HG03432 (cell line): ENCODE data around the gene CAPSL.
"Not testable (repeated sequence)": the region's sequence is repeated elsewhere in the genome, so short reads cannot be mapped to it uniquely, and the experiment has no call there.

Experiments
- ATAC-seq: cut with Tn5 transposase; IDR thresholded peaks from one replicate; pipeline ENCODE4 v1.9.1; 2021; ENCODE audit warnings: mild to moderate bottlenecking, moderate library complexity; ENCODE audit not compliant: unreplicated experiment

CAPSL gene

DNA sequence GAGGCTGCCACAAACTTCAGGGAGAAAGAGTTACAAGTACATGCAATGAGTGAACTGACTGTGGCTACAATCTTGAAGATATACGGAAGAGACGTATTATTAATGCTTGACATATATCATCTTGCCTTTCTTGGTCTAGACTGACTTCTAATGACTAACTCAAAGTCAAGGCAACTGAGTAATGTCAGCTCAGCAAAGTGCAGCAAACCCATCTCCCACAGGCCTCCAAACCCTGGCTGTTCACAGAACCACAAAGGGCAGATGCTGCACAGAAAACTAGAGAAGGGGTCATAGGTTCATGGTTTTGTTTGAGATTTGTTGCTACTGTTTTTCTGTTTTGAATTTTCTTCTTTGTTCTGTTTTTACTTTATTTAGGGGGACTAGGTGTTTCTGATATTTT lies 60.8 kb downstream of the CAPSL start:
- no peak for ATAC-seq

DNA sequence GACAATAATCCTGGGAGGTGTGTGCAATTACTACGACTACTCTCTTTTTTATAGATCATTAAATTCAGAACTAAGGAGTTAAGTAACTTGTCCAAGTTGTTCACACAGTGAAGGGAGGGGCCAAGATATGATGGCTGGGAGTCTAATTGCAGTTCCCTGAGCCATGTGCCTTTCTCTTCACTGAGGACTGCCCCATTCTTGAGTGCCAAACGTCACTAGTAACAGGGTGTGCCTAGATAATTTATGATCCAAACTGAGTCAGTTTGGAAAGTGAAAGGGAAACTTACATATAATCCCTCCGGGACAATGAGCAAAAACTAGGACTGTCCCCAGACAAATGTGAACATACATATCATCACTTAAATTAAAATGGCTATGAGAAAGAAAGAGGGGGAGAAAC lies 61.5 kb downstream of the CAPSL start:
- ATAC-seq = no peak

DNA sequence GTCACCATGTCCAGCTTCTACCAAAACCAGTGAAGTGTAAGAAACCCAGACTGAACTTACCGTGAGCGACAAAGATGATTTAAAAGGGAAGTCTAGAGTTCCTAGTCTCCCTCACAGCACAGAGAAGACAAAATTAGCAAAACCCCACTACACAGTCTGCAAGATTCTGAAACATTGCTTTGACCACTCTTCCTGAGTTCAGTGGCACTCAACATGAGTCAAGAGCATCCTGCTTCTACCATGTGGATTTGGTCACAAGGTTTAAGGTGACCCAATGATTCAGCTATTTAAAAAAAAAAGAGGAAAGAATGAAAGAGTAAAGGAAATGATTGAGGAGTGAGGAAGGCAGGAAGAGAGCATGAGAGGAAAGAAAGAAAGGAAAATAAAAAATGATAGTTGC lies 62.0 kb downstream of the CAPSL start:
- peak; percentile 79 for ATAC-seq

DNA sequence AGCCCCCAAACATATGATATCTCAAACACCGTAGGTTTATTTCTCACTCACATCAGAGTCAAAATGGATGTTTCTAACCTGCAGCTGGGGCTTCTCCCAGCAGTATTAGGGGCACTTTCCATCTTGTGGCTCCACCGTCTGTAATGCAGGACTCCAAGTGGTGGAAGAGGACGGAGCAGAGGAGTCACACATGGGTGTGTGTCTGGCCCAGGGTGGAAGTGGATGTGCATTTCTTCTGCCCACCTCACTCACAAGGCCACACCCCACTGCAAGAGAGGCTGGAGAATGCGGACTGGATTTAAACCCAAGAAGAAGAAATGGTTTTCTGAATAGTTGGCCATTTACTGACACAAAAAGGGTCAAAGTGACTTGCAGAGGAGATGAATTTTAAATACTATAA lies 67.8 kb downstream of the CAPSL start:
- ATAC-seq = no peak

GRCh38 chr5:35869685-35870277 lies 68.6 kb downstream of the CAPSL start:
- no peak for ATAC-seq

GRCh38 chr5:35867998-35868397 lies 70.4 kb downstream of the CAPSL start:
- ATAC-seq = no peak

DNA sequence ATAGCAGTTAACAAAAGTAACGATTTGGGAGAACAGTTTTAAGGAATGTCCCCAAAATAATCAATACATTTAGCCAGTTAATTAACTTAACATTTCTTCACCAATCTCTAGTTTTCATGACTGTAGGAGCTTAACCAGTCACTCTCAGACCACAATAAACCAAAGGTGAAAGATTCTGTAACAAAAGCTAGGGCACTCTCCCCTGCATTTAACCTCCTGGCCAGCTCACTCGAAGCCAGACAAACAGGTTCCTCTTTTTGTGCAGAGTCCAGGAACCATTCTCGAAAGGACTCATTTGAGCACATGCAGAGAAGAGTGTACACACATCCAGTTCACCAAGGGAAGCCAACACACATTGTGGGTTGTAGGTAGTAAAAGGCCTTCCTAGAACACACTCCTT lies 75.3 kb downstream of the CAPSL start:
- ATAC-seq = peak; percentile 65

GRCh38 chr5:35862126-35862525 lies 76.3 kb downstream of the CAPSL start:
- peak; percentile 43 for ATAC-seq

DNA sequence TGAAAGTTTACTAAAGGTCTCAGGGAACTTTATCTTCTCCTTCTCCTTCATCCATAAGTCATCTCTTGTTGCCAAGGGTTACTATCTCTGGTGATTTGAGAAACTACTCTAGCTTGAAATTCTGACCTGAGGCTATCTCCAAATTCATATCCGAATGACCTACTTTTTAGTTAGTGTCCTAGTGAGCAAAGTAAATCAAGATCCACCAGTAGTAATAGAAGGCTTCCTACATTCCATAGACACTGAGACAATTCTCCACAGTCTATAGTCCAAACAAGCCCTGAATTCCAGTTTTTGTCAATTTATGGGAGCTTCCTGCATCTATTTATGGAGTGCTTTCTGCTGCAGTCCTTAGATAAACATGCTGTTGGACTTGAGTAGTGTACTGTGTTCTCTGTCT lies 76.7 kb downstream of the CAPSL start:
- ATAC-seq = no peak

GRCh38 chr5:35860686-35861085 lies 77.7 kb downstream of the CAPSL start:
- no peak for ATAC-seq

DNA sequence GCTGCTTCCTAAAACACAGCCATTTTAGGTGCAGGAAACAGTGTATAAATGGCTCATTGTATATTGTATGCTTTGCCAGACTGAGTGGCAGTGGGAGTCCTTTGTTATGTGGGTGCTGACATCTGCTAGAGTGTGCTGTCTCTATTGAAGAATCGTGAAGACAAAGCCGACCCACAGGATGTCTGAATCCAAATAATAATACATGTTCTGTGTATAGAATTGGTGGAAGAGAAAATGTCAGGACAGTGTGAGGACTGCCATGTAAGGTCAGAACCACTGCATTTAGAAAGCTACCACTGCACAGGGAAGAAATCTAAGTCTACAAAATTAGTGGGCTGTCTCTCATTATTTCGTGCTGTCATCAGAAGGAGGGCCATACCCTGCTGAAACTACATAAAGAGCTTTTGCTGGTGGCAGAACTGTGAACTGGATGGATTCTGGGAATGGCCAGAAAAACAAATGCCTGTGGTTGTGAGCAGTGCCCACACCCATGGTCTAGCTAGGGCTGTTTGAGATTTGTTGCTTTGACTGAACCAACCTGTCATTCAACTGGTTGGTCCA lies 79.2 kb downstream of the CAPSL start:
- no peak for ATAC-seq

DNA sequence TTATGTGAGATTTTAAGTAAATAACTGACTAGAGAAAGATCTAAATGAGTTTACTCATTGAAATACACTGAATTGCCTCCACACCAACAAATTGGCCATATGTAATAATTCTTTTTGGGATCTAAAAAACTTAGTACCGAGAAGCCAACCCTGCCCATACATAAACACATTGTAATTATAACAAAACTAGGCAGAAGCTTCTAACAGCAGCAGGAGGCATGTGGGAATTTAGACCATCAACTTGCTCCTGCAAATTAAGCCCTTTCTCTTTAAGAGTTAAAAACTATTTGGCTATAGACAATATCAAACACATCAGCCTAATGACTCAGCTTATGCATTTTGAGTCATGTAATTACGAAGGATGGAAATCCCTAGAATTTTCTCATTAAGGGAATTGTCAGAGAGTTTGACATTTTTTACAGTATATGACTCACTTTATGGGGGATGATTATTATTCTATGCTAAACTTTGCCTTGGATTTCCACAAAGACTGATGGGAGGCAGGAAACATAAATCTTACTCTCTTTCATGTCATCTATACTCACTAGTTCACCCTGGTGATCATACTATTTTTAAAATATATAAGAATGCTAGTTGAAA lies 80.7 kb downstream of the CAPSL start:
- no peak for ATAC-seq

GRCh38 chr5:35856765-35857351 lies 81.6 kb downstream of the CAPSL start, which contains the start of gene IL7R:
Gene IL7R, plus strand, starts transcription at chr5:35856891. Its CDS starts 87 bp downstream, at chr5:35856978.
- peak; percentile 55 for ATAC-seq

DNA sequence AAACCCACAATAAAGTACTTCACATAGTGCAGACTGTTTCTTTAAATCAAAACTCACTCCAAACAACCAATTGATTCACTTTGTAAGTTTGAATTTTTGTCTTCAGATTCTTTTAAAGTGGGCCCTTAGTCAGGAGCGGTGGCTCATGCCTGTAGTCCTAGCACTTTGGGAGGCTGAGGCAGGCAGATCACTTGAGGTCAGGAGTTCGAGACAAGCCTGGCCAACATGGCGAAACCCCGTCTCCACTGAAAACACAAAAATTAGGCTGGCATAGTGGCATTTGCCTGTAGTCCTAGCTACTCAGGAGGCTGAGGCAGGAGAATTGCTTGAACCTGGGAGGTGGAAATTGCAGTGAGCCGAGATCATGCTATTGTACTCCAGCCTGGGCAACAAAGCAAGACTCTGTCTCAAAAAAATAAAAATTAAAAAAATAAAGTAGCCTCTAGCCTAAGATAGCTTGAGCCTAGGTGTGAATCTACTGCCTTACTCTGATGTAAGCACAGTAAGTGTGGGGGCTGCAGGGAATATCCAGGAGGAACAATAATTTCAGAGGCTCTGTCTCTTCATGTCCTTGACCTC lies 82.1 kb downstream of the CAPSL start:
- ATAC-seq = not testable (repeated sequence)

- ATAC-seq = no peak
These were observed 83.2 kb downstream of the CAPSL start for GRCh38 chr5:35855187-35855586.
